GM19023 (cell line): Measurements from ENCODE around the gene CHST15.
A peak's percentile ranks its signal among the peaks of the same experiment; 100 is the strongest.

Experiments
- ATAC-seq: cut with Tn5 transposase; IDR thresholded peaks from one replicate; pipeline ENCODE4 v1.9.1; 2021; ENCODE audit warnings: mild to moderate bottlenecking, moderate library complexity; ENCODE audit not compliant: unreplicated experiment

Gene CHST15

DNA sequence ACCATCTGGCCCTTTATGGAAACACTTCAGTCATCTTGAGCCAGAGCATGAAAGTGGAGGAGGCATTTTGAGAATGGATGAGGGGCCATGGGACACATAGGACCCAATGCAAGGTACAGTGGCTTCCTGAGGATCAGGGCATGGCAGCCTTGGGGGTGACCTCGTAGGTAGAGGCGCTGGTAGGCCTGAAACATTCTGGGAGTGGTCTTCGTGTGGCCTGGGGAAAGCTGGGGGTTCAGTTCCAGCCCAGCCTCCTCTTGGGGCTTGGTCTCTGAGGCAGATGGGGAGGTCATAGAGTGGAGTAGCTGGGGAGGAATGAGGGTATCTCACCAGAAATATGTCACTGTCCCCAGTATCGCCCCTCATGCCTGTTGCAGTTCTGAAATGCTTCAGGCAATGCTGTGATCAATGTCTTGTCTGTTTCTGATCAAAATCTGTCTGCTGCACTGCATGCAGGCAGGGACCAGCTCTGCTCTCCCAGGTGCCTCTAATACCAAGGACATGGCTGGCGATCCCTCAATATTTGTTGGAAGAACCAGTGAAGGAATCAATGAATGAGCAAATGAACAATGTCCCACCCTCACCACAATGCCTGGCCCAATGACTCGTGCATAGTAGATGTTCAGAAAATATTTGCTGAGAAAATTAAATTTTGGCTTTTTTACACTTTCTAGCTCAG is 90.9 kb downstream of the CHST15 start:
- no peak for ATAC-seq

- no peak for ATAC-seq
Observed at GRCh38 chr10:124001391-124002148, 91.8 kb downstream of the CHST15 start.

DNA sequence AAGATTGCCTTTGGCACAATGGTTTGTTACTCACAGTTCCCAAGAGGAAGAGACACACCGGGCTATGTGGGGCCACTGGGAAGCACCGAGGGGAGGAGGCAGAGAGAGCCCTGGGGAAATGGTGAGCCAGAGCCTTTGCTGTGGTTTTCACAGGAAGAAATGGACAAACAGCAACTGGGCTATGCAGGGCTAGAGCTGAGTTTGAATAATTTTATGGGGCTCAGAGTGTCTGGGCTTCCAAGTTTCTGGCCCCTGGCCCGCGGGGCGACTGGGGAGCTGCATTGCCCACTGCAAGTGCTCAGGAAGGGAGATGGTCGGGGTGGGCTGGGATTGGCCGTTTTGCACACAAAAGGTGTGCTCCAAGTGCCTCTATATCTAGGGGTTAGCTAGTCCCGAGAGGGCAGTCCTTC is 92.6 kb downstream of the CHST15 start:
- no peak for ATAC-seq

DNA sequence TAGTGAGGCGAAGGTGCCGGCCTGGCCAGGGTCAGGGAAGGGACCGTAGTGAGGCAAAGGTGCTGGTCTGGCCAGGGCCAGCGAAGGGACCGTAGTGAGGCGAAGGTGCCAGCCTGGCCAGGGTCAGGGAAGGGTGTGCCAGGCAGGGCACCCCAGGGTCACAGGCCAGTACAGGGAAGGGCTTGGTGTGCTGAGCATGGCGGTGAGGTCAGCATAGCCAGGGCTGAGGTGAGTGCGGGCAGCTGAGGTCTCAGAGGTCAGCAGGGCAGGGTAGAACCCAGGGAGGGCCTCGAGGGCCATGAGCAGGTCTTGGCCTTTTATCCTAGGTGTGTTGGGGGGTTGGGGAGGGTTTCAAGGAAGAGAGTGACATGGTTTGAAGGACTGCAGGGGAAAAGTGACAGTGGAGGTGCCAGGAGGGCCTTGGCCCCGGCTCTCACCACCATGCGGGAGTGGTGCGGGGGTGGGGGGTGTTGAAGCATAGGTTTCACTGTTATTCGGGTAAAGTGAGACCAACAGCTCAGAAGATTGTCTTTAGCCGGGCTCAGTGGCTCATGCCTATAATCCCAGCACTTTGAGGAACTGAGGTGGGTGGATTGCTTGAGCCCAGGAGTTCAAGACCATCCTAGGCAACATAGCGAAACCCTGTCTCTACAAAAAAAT is 93.3 kb downstream of the CHST15 start:
- no peak for ATAC-seq

- no peak for ATAC-seq
Observed at GRCh38 chr10:123999261-123999660, 94.1 kb downstream of the CHST15 start.

DNA sequence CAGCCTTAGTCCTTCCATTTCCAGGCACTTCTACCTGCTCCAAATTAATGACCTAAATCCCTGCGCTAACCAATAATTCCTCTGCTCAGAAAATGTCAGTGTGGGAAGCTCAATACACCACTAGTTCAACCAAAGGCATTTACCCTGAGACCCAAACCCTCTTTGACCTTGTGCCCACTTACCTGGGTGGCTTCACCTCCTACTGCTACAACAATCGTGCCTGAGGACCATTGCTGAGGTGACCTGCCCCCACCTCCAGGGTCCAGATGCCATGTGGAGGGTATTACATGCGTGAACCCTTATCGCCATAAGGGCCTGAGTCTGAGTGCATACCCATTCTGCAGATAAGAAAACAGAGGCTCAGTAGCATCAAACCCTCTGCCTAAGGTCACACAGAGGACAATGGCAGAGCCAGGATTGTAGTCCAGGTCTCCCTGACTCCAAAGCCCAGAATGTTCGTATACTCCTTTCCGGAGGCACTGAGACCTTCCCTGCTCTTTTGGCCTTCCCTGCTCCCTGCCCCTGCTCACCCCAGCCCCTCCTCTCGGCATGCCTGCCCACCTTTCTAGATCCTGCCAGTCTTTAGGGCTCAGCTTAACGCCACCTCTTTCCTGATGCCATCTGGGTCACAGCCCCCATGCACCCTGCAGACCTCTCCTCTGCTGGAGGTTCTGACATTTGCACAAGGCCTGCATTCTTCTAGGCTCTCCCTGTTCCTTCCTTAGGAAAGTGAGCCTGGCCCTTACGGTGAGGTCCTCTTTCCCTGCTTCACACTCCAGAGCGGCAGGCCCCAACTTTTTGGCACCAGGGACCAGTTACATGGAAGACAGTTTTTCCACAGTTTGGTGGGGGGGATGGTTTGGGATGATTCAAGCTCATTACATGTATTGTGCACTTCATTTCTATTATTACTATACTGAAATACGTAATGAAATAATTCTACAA is 94.9 kb downstream of the CHST15 start:
- ATAC-seq, result no peak

- ATAC-seq, result no peak
Observed at GRCh38 chr10:123997486-123998196, 95.8 kb downstream of the CHST15 start.

DNA sequence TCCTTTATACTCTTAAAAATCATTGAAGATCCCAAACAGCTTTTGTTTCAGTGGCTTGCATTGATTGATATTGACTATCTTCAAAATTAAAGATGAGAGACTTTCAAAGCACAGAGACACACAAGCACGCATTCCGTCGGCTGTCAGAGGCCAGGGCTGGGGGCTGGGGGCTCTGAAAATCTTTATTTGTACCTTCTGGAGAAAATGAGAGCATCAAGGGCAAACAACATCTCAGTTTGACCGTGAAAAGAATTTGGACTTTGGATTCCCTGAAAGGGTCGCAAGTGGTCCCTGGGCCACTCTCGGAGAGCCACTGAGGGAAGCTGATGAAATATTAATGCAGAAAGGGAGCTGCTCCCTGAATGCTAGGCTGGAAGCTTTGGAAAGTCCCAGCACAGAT is 96.4 kb downstream of the CHST15 start:
- no peak for ATAC-seq

- no peak for ATAC-seq
Observed at GRCh38 chr10:123996302-123996701, 97.1 kb downstream of the CHST15 start.

DNA sequence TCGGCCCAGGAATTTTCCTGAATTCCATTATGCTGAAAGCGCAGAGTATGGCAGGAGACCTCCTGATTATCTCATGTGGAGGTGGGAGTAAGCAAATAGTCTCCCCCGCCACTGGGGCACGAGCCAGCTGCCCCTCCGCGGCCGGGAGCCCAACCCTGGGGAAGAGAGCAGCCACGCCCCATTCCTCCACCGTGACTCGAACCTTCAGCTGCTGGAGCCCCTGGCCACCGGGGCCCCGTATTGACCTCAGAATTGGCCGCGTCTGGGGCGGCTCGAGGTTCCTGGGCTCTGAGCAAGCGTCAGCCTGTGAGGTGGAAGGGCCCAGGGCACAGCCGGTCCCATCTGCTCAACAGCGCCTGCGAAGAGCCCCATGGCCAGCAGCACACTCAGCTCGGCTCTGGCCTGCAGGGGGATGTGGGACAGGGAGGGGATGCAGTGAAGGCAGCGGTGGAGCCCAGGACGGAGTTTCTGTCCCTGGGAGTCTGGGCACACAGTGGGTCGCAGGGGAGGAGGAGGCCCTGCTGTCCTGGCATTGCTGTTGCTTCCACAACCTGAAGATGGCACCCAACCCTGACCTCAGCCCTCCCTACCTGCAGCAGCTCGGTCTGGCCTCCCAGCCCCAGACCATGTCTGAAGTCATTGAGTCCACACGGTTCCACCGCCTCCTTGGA is 97.8 kb downstream of the CHST15 start:
- ATAC-seq, result peak; percentile 65

DNA sequence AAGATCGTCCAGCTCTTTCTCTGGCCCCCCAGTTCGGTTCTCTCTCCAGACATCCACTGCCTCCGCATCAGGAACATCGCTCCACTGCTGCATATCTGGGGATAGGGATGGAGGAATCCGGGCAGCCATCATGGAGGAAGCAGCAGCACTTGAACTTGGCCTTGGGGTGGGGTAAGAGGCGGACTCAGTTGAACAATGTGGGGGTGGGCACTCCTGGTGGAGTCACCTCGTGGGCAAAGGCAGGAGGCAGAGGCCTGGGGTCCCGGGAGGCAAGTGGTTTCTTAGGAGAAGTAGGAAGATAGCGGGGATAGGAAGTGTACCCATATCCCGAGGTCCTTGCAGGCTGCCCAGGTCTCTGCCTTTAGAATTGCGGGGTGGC is 98.3 kb downstream of the CHST15 start:
- ATAC-seq, result no peak

DNA sequence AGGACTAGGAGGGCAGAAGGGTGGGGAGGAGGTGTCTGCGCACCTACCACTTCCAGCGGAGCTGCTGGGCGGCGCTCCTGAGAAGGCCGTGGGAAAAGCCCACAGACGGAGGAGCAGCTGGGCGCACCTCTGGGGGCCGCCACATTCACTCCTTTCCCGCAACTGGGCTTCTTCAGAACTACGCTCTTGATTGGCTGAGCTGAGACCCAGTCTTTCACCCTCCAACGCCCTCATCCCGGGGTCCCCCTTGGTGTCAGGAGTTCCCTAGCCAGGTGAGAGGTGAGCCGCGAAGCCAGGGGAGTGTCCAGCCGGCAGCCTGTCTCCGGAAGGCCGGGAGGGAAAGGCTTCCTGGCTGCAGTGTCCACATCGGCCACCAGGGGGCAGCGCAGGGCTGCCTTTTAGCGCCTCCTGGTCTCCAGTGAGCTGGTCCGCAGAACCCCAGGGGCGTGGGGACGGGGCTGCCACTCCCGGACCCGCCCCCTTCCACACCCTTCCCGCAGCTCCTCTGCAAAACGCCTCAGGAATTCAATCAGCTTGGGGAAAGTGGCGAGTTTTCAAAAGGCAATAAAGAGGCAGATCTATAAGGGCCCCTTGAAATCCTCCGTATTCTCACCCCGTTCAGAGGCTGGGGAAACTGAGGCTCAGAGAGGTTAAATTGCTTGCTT is 98.8 kb downstream of the CHST15 start:
- no peak for ATAC-seq

GRCh38 chr10:123993534-123994416 is 99.6 kb downstream of the CHST15 start:
- ATAC-seq, result no peak

GRCh38 chr10:123991611-123992570 is 101.5 kb downstream of the CHST15 start:
- ATAC-seq, result no peak

DNA sequence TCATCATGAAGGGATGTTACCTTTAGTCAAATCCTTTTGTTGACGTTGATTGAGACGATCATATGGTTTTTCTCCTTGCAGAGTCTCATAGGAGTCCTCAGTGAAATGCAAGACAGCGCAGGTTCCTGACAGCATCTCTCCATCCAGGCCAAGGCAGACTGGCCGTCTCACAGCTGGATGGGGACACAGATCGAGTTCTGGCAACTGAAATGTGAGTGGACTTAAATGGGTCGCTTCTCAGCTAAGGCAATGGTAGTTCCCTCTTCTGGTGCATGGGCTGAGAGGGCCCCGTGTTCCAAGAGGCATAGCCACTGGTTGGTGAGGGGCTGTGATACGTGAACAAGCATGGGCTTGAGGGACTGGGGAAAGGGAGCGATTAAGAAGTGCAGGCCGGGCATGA is 102.5 kb downstream of the CHST15 start:
- no peak for ATAC-seq

GRCh38 chr10:123988694-123989093 is 104.7 kb downstream of the CHST15 start:
- no peak for ATAC-seq

- no peak for ATAC-seq
Observed at GRCh38 chr10:123986736-123987135, 106.7 kb downstream of the CHST15 start.
